Uterus (tissue), 2 donors: Measurements from ENCODE around the gene PCDH8.

Experiments used
- POLR2A ChIP-seq, 2 donors: fragments of 450-650 bp; IDR thresholded peaks; one replicate each; pipeline ENCODE4 v1.6.1; 2016; ENCODE audit warnings: antibody characterized with exemption in 2 of 2, mild to moderate bottlenecking in 1 of 2, moderate library complexity in 1 of 2
- TF ChIP-seq, protein P1 (sequence below), 4 experiments: fragments of 200-600 bp in 2 of 4; fragments of 450-650 bp in 2 of 4; sonication (generic) in 2 of 4; IDR thresholded peaks; one replicate each; pipeline ENCODE4 v1.5.1; 2016 to 2019; ENCODE audit warnings: antibody characterized with exemption in 4 of 4, mild to moderate bottlenecking in 2 of 4, moderate library complexity in 1 of 4

DNA sequence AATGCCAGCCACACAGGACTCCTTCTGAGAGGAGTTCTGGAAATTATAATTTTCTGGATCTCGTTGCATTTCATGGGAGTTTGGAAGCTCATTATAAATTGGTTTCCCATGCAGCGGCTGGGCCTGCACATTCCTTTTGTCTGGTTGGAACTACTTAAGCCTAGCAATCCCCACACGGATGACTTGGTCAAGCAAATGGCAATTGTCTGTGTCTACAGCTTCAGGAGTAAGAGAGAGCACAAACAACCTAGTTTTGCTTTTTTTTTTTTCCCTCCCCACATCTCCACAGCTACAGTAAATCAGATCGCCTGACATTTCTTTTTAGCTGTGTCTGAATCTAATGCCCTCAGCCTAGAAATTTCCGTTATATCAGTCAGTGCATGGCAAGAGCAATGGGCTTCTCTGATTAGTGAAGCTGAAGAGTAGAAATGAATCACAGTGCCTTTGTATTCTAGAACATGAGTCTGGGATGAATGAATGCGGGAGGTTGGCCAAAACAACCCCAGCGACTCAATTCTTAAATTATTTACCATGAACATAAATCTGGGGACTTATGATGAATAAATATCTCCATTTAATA, 15.1 kb downstream of the PCDH8 start:
- TF ChIP-seq, protein P1, sequence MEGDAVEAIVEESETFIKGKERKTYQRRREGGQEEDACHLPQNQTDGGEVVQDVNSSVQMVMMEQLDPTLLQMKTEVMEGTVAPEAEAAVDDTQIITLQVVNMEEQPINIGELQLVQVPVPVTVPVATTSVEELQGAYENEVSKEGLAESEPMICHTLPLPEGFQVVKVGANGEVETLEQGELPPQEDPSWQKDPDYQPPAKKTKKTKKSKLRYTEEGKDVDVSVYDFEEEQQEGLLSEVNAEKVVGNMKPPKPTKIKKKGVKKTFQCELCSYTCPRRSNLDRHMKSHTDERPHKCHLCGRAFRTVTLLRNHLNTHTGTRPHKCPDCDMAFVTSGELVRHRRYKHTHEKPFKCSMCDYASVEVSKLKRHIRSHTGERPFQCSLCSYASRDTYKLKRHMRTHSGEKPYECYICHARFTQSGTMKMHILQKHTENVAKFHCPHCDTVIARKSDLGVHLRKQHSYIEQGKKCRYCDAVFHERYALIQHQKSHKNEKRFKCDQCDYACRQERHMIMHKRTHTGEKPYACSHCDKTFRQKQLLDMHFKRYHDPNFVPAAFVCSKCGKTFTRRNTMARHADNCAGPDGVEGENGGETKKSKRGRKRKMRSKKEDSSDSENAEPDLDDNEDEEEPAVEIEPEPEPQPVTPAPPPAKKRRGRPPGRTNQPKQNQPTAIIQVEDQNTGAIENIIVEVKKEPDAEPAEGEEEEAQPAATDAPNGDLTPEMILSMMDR (IDR thresholded peaks at IDR 0.05) = no peak
- no peak for TF ChIP-seq POLR2A (IDR thresholded peaks at IDR 0.05)
